NT2/D1 (cell line): Measurements from ENCODE around the gene FAM120AOS.

ENCODE experiments used
- YY1 ChIP-seq: IDR thresholded peaks from 2 replicates; pipeline ENCODE4 v1.6.1; 2011; ENCODE audit not compliant: insufficient read length, insufficient read depth
- ZNF274 ChIP-seq: IDR thresholded peaks from 2 replicates; pipeline ENCODE4 v1.6.1; 2011; ENCODE audit warnings: mild to moderate bottlenecking, low read depth, low read length

GRCh38 chr9:93477397-93477796 is 24.0 kb upstream of the FAM120AOS start:
- TF ChIP-seq ZNF274: no peak
- no peak for TF ChIP-seq YY1
